Tibial nerve (tissue), 4 donors: ENCODE data around the gene URI1. TPM values are rescaled to one million over a fixed set of nuclear protein-coding genes. Genes with fewer than 3 reads are reported as not detected.
"Not testable (repeated sequence)": the region's sequence is repeated elsewhere in the genome, so short reads cannot be mapped to it uniquely, and the experiment has no call there.

Source experiments
- DNase-seq, 2 donors: peaks; one replicate each; pipeline ENCODE4 v3.0.0-alpha.2; 2019; ENCODE audit warnings: low spot score in 2 of 2
- H3K27ac ChIP-seq, 4 donors: fragments of 200-600 bp; sonication (generic) in 3 of 4; one replicate each; pipeline ENCODE4 v1.5.1; 2017 to 2019; ENCODE audit warnings: mild to moderate bottlenecking in 1 of 4
- H3K27me3 ChIP-seq, 2 donors: fragments of 200-600 bp; sonication (generic) in 1 of 2; one replicate each; pipeline versions ENCODE4 v1.5.1 to v1.6.0; 2017 to 2019
- H3K36me3 ChIP-seq, 3 donors: fragments of 200-600 bp; sonication (generic); one replicate each; pipeline ENCODE4 v1.5.1; 2018 to 2019
- H3K4me1 ChIP-seq, 4 donors: fragments of 200-600 bp; sonication (generic) in 3 of 4; one replicate each; pipeline ENCODE4 v1.5.1; 2017 to 2019
- H3K4me3 ChIP-seq, 4 donors: fragments of 200-600 bp; sonication (generic) in 3 of 4; one replicate each; pipeline ENCODE4 v1.5.1; 2017 to 2019; ENCODE audit warnings: mild to moderate bottlenecking in 1 of 4, moderate library complexity in 1 of 4
- H3K9me3 ChIP-seq, 4 donors: fragments of 200-600 bp; sonication (generic) in 3 of 4; one replicate each; pipeline ENCODE4 v1.5.1; 2017 to 2019
- EP300 ChIP-seq, 2 donors: sonication (generic); formaldehyde crosslinking; IDR thresholded peaks; one replicate each; pipeline ENCODE4 v1.6.1; 2017; ENCODE audit warnings: antibody characterized with exemption in 2 of 2, mild to moderate bottlenecking in 1 of 2
- POLR2A ChIP-seq, 2 donors: fragments of 450-650 bp; IDR thresholded peaks; one replicate each; pipeline ENCODE4 v1.6.1; 2017; ENCODE audit warnings: antibody characterized with exemption in 2 of 2, mild to moderate bottlenecking in 2 of 2, moderate library complexity in 2 of 2
- WGBS, 2 donors: methylation state at CpG; one replicate each; pipeline ENCODE4 v1.1.5; 2018; 5-methylcytosine and 5-hydroxymethylcytosine counted together
- total RNA-seq, 4 donors: library from RNA; depleted of rRNA; stranded (reverse); fragments of >200 nt; gene quantifications; one replicate each; pipeline ENCODE4 v1.1.0, GENCODE V29; 2016
- TF ChIP-seq, protein P1 (sequence below), 5 experiments: fragments of 200-600 bp in 3 of 5; fragments of 450-650 bp in 2 of 5; sonication (generic) in 3 of 5; IDR thresholded peaks; one replicate each; pipeline ENCODE4 v1.5.1; 2016 to 2019; ENCODE audit warnings: antibody characterized with exemption in 5 of 5, mild to moderate bottlenecking in 3 of 5, moderate library complexity in 2 of 5

The URI1 gene
- total RNA-seq, 4 donors from 2014 or later = 43.8 to 67.8 (median 59.1) TPM

DNA sequence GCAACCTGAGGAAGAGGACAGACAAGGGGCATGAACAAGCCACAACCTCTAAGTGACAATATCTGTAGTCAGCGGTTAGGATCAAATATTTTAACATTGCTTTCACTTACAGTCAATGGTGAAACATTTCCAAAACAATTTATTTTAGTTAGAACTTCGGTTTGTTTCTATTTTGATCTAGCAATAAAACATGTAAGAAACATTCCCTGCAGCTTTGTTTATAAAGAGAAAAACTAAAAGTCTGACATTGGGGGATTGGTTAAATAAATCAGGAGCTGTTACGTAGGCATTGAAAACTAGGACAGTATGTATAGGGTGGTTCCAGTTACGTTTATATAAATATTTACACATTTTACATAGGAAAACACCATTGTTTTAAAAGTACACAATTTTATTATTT is 3.4 kb downstream of the URI1 start:
- Histone ChIP-seq H3K27me3 (no peaks in the 10 kb centered on the region), H3K4me1 (peaks cover 0 to 54% (median 14%) of the 10 kb centered on the region in 4 donors), H3K4me3 (no peak overlapping the region), H3K36me3 (no peaks in the 10 kb centered on the region), H3K27ac (no peak overlapping the region), H3K9me3 (no peaks in the 10 kb centered on the region)
- WGBS, 2 donors = 42 to 47% methylated on average over 4 of the region's 4 CpGs
- DNase-seq = no peak
- TF ChIP-seq POLR2A (IDR thresholded peaks at IDR 0.05) (no peak), EP300 (IDR thresholded peaks at IDR 0.05) (no peak)
- TF ChIP-seq, protein P1, sequence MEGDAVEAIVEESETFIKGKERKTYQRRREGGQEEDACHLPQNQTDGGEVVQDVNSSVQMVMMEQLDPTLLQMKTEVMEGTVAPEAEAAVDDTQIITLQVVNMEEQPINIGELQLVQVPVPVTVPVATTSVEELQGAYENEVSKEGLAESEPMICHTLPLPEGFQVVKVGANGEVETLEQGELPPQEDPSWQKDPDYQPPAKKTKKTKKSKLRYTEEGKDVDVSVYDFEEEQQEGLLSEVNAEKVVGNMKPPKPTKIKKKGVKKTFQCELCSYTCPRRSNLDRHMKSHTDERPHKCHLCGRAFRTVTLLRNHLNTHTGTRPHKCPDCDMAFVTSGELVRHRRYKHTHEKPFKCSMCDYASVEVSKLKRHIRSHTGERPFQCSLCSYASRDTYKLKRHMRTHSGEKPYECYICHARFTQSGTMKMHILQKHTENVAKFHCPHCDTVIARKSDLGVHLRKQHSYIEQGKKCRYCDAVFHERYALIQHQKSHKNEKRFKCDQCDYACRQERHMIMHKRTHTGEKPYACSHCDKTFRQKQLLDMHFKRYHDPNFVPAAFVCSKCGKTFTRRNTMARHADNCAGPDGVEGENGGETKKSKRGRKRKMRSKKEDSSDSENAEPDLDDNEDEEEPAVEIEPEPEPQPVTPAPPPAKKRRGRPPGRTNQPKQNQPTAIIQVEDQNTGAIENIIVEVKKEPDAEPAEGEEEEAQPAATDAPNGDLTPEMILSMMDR (IDR thresholded peaks at IDR 0.05) = no peak

DNA sequence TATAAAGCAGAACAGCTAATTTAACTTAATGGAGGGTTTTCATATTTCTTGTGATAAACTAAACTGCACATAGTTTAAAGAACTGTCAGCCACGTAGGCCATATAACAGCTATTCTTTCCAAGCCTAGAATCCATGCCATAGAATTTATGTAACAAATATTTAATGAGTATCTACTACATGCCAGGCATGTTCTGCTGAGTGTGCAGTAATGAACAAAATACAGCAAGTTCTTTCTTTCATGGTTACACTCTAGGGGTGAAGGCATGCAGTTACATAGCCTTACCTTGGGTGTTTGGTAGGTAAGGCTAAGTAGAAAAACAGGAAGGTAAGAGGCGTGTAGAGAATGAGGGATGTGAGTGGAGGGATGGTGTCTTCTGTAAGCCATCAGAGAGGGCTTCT is 4.6 kb downstream of the URI1 start:
- whole genome bisulfite sequencing, 2 donors = 86 to 88% methylated on average over 2 of the region's 2 CpGs
- Histone ChIP-seq H3K27me3 (no peaks in the 10 kb centered on the region), H3K4me1 (peaks cover 0 to 48% (median 11%) of the 10 kb centered on the region in 4 donors), H3K27ac (no peak overlapping the region), H3K36me3 (no peaks in the 10 kb centered on the region), H3K9me3 (no peaks in the 10 kb centered on the region), H3K4me3 (no peak overlapping the region)
- DNase-seq = no peak
- TF ChIP-seq, protein P1 (IDR thresholded peaks at IDR 0.05) = no peak
- TF ChIP-seq POLR2A (IDR thresholded peaks at IDR 0.05) = no peak
- no peak for TF ChIP-seq EP300 (IDR thresholded peaks at IDR 0.05)

- no peak overlapping the region for H3K27ac ChIP-seq
- WGBS, 2 donors = 86 to 92% methylated on average over 2 of the region's 2 CpGs
- H3K9me3 ChIP-seq = no peaks in the 10 kb centered on the region
- H3K36me3 ChIP-seq = no peaks in the 10 kb centered on the region
- no peak for DNase-seq
- TF ChIP-seq EP300 (IDR thresholded peaks at IDR 0.05) (no peak), POLR2A (IDR thresholded peaks at IDR 0.05) (no peak)
- TF ChIP-seq, protein P1 (IDR thresholded peaks at IDR 0.05) = no peak
- no peaks in the 10 kb centered on the region for H3K27me3 ChIP-seq
- no peak overlapping the region for H3K4me3 ChIP-seq
- peaks cover 0 to 50% (median 11%) of the 10 kb centered on the region in 4 donors for H3K4me1 ChIP-seq
Observed at GRCh38 chr19:29947871-29948270, 5.8 kb downstream of the URI1 start.

GRCh38 chr19:29948759-29949470 is 6.9 kb downstream of the URI1 start:
- H3K4me1 ChIP-seq = peaks cover 0 to 47% (median 2%) of the 10 kb centered on the region in 4 donors
- H3K9me3 ChIP-seq, H3K27me3 ChIP-seq, H3K4me3 ChIP-seq, DNase-seq, H3K27ac ChIP-seq, H3K36me3 ChIP-seq: not testable (repeated sequence)
- WGBS, 2 donors = 95% methylated on average over 28 to 53 of the region's 57 CpGs

- Histone ChIP-seq H3K4me1 (peaks cover 0 to 16% (median 0%) of the 10 kb centered on the region in 4 donors), H3K9me3 (no peaks in the 10 kb centered on the region), H3K27ac (no peak overlapping the region), H3K27me3 (no peaks in the 10 kb centered on the region), H3K4me3 (no peak overlapping the region), H3K36me3 (no peaks in the 10 kb centered on the region)
- TF ChIP-seq, protein P1 (IDR thresholded peaks at IDR 0.05) = no peak
- TF ChIP-seq EP300 (IDR thresholded peaks at IDR 0.05) (no peak), POLR2A (IDR thresholded peaks at IDR 0.05) (no peak)
- no peak for DNase-seq
- WGBS, 2 donors = 88 to 94% methylated on average over 1 of the region's 1 CpG
Observed at GRCh38 chr19:29952177-29952576, 10.1 kb downstream of the URI1 start.
